Measurements from ENCODE around the gene TRIM40.
"Not testable (repeated sequence)": the region's sequence is repeated elsewhere in the genome, so short reads cannot be mapped to it uniquely, and the experiment has no call there.

The TRIM40 gene

GRCh38 chr6:30162265-30163089 is 26.5 kb downstream of the TRIM40 start:
- ChIA-PET CTCF (interaction anchor here (1.2 kb wide), 1 partner anchor 60 kb away, joined by 3 read pairs; no protein-coding TSS in a partner anchor), POLR2A (no interaction called here)
- DNase-seq (ENCODE audit: extremely low spot score), result no peak
- no peak for TF ChIP-seq CTCF (IDR thresholded peaks at IDR 0.05; ENCODE audit: control extremely low read depth, extremely low read depth, low read depth, missing control alignments)

DNA sequence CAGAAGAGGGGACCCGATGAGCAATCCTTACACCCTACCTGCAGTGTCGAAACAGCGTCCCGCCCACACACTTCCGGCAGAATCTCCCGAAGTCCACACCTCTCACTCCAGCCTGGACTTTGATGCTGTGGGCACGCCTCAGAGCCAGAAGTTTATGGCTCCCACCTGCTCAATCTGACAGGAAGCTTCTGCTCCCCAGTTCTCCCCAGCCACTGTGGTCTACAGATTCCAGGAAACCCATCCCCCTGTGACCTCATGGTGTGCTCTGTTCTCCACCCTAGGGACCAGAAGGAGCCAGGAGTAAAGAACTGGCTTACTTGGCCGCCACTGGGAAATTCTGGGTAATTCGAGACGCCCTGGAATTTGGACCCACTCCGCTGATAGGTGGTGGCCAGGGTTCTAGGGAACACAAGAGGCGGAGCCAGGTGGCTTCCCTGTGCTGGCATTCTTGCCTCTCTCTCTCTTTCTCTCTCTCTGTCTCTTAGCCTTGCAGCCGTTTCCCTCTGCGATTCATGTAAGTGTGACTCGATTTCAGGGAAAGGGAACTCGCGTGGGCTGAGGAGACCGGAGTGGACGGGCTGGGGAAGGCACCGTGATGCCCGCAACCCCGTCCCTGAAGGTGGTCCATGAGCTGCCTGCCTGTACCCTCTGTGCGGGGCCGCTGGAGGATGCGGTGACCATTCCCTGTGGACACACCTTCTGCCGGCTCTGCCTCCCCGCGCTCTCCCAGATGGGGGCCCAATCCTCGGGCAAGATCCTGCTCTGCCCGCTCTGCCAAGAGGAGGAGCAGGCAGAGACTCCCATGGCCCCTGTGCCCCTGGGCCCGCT is 27.4 kb downstream of the TRIM40 start, which contains the start of gene TRIM15:
TSS of gene TRIM15 (plus strand) at position 457 of the 828 bp plus-strand sequence. CDS start at position 596, 139 bp downstream.
- ChIA-PET POLR2A (no interaction called here), CTCF (interaction anchor here (1.2 kb wide), 2 partner anchors 32 to 61 kb away, joined by 3 to 6 read pairs; no protein-coding TSS in a partner anchor)
- no peak for TF ChIP-seq CTCF (IDR thresholded peaks at IDR 0.05; ENCODE audit: control extremely low read depth, extremely low read depth, low read depth, missing control alignments)
- peak; percentile 56 for DNase-seq (ENCODE audit: extremely low spot score)

DNA sequence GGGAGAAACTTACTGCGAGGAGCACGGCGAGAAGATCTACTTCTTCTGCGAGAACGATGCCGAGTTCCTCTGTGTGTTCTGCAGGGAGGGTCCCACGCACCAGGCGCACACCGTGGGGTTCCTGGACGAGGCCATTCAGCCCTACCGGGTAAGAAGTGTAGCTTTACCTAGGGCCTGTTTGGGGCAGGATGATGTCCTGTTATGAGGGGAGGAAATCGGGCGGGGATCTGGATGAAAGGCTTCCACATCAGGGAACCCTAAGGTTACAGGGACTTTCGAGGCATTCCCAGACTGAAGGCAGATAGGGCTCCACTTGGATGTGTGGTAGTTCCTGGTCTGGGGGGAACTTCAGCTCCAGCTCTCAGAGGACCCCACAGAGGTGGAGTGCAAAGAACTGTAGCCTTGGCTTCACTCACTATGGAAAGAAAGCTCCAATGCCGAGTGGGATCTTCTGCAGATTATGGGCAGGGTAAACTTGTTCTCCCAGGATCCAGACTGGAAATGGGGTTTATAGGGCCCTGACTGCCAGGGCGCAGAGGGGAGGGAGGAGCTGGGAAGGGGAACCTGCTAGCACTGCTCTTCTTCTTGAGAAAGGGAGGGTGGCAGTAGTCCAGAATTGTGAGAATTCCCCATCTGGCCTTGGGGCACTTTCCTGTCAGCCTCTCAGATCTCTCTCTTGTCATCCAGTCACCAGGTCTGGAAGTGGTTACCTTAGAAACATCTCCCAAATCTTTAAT is 28.1 kb downstream of the TRIM40 start:
- ChIA-PET CTCF (interaction anchor here (1.2 kb wide), 1 partner anchor 33 kb away, joined by 6 read pairs; no protein-coding TSS in a partner anchor), POLR2A (no interaction called here)

DNA sequence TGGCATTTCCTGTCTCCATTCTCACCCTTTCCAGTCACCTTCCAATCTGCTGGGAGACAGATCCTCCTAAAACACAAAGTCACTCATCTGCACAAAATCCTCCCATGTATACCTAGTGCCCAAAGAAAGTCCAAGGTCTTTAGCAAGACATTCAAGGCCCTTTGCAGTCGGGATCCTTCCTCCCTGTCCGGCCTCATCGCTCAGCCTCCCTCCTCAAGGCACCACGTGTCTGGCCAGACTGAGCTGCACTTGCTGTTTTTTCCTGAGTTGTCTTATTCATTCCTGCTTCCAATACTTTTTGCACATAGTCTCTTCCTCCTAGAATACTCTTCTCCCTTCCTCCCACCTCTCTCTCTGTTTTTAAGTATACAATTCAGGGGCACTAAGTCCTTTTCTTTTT is 28.8 kb downstream of the TRIM40 start:
- no peak for TF ChIP-seq CTCF (IDR thresholded peaks at IDR 0.05; ENCODE audit: control extremely low read depth, extremely low read depth, low read depth, missing control alignments)
- CTCF ChIA-PET, result interaction anchor here (1.2 kb wide), 1 partner anchor 34 kb away, joined by 6 read pairs; no protein-coding TSS in a partner anchor
- POLR2A ChIA-PET, result no interaction called here
- DNase-seq (ENCODE audit: extremely low spot score), result no peak

More for the DNA sequence above, 28.1 kb downstream of the TRIM40 start:
- TF ChIP-seq CTCF (IDR thresholded peaks at IDR 0.05; ENCODE audit: control extremely low read depth, extremely low read depth, low read depth, missing control alignments), result no peak
- DNase-seq (ENCODE audit: extremely low spot score), result no peak

- DNase-seq (ENCODE audit: extremely low spot score); POLR2A ChIA-PET: not testable (repeated sequence)
- CTCF ChIA-PET, result interaction anchor here (1.3 to 3.3 kb wide), 2 partner anchors 10 to 33 kb away, joined by 3 to 11 read pairs; no protein-coding TSS in a partner anchor
Measured at GRCh38 chr6:30165238-30165637, 29.3 kb downstream of the TRIM40 start.

- ChIA-PET CTCF (interaction anchor here (1.0 to 3.3 kb wide), 5 partner anchors 12 to 65 kb away, joined by 3 to 17 read pairs (median 7); no protein-coding TSS in a partner anchor), POLR2A (no interaction called here)
- no peak for TF ChIP-seq CTCF (IDR thresholded peaks at IDR 0.05; ENCODE audit: control extremely low read depth, extremely low read depth, low read depth, missing control alignments)
- no peak for DNase-seq (ENCODE audit: extremely low spot score)
Measured at GRCh38 chr6:30167101-30167500, 31.2 kb downstream of the TRIM40 start.
